GM19238 (cell line): ENCODE data around the gene DOC2A.
"Not testable (repeated sequence)": the region's sequence is repeated elsewhere in the genome, so short reads cannot be mapped to it uniquely, and the experiment has no call there.

Experiments
- DNase-seq: peaks from one replicate; pipeline ENCODE4 v3.0.0; 2011; ENCODE audit warnings: low spot score; ENCODE audit not compliant: insufficient read length

Gene DOC2A

DNA sequence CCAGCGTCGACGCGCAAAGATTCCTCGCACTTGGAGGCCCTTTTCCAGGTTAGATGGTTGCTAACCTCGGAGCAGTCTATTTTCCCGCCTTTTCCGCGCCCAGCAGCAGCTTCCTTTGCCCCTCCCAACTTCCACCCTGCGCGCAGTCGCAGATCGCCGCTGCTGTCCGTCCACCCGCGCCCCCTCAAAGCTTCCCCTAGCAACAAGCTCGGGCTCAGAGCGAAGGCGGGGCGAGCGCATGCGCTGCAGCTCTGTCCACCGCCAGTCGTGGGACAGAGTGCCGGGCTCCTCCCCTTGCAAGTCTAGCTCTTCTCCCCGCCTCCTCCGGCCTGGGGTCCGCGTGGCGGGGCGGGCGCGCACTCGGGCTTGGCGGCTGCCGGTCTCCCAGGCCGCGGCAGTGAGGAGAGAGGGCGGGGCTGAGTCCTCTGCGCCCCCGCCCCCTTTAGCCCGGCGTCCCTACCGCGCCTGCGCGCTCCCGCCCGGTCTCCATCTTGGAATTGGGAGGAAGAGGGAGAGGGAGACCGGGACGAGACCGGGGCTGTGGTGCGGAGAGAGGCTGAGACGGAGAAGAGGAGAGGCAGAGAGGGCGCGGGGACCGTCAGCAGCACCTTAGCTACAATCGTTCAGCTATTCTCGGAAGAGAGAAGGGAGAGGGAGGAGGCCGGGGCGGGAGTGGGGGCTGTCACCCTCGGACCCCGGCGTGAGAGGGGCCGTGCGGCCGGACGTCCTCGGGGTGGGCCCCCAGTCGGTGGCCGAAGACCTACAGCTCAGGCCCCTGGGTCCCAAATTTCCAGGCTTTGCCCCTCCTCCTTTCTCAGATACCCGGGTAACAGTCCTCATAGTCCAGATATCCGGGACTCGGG, 37.2 kb downstream of the DOC2A start, which contains the start of gene TAOK2:
TSS of gene TAOK2 (plus strand) at position 485 of the 863 bp plus-strand sequence. CDS start 3,905 bp downstream, outside the sequence.
- peak; percentile 99 for DNase-seq

GRCh38 chr16:29972992-29973383, 37.8 kb downstream of the DOC2A start:
- DNase-seq: no peak

DNA sequence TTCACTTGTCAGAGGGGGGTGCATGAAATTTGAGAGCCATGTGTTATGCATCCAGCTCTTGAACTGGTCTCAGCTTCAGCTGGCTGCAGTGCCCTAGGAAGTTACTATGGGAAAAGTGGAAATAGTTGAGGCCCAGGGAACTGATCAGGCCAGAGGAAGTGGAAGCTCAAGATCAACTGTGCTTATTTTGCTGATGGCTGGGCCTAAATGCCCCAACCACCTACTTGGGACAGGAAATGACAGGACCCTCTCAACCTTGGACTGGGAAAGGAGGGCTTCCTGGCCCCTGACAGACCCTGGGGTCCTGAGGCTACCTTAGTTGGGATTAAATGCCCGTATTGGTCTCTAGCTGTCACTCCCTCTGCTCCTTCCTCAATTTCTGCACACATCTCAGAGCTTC, 38.3 kb downstream of the DOC2A start:
- DNase-seq: no peak

DNA sequence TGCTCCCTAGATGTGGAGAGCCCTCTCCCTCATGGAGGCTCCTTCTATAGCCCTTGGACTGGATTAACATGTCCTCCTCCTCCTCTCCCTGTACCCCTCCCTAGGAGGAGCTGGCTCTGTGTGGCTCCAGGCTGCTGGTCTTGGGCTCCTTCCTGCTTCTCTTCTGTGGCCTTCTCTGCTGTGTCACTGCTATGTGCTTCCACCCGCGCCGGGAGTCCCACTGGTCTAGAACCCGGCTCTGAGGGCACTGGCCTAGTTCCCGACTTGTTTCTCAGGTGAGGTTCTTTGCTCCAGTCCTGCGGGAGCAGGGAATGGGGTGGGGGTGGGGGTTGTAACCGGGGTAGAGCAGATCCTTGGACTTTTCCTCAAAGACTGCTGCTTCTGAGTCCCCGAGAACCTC, 39.5 kb downstream of the DOC2A start:
- no peak for DNase-seq

DNA sequence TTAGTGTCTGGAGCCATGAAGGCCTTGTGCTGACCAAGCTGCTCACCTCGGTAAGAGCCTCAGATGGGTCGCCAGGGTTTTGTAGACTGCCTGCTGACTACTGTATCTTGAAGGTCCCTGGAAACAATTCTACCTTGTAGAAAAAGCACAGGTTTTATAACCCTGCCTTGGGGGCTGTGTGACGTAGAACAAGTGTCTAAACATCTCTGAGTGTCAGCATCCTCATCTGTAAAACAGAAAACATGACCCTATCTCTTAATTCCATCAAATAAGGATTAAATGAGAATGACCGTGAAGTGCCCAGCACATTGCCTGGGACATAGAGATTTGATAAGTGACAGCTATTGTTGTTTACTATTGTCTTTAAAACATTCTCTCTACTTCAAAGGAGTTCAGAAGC, 42.6 kb downstream of the DOC2A start:
- DNase-seq: no peak

- no peak for DNase-seq
Measured at GRCh38 chr16:29963021-29963743, 47.6 kb downstream of the DOC2A start.

DNA sequence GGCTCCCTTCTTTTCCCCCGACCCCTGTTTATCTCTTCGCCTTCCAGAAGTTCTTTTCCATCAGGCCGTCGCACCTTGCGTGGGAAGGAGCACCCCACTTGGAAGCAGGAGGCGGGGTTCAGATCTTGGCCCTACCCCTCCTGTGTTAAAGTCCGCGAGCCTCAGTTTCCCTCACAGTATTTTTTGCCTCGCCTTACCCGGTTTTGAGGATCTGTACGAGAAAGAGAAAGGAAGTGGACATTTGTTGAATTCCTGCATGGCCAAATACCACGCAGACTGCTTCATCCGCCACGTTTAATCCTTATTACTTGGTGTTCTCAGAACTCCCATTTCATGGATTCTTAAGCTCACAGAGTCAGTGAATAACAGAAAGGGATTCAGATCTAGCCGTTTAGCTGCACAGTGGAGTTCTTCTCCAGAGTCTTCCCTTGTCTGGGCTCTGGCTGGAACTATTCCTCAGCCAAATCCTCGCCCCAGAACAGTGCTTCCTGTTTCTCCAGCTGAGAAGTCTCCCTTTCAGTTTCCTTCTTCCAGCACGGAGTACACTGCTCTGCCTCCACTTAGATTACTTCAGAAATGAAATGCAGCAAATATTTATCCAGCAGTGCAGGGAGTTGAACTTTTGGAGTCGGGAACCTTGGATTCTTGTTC, 48.4 kb downstream of the DOC2A start:
- DNase-seq: no peak

- peak; percentile 97 for DNase-seq
Measured at GRCh38 chr16:29961479-29962343, 49.1 kb downstream of the DOC2A start, which contains the start of gene TMEM219. TSS of gene TMEM219 (plus strand) at chr16:29962079. CDS start at chr16:29963144, 1,065 bp downstream.

GRCh38 chr16:29961127-29961478, 49.7 kb downstream of the DOC2A start:
- no peak for DNase-seq

DNA sequence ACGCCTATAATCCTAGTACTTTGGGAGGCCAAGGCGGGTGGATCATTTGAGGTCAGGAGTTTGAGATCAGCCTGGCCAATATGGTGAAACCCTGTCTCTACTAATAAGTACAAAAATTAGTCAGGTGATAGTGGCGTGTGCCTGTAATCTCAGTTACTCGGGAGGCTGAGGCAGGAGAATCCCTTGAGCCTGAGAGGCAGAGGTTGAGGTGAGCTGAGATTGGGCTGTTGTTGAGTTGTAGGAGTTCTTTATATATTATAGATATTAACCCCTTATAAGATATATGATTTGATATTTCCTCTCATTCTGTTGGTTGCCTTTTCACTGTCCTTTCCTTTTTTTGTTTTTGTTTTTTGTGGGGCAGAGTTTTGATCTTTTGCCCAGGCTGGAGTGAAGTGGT, 51.0 kb downstream of the DOC2A start:
- DNase-seq: not testable (repeated sequence)

DNA sequence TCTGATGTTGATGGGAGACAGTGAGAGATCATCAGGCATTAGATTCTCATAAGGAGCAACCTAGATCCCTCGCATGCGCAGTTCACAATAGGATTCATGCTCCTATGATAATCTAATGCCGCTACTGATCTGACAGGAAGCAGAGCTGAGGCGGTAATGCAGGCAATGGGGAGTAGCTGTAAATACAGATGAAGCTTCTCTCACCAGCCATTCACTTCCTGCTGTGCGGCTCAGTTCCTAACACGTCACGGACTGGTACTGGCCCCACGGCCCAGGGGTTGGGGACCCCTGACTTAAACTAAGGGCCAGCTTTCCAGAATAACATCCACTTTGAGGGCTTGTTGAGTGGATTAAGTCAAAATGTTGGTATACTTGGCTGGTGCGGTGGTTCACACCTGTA, 51.5 kb downstream of the DOC2A start:
- DNase-seq: no peak

GRCh38 chr16:29958756-29959155, 52.1 kb downstream of the DOC2A start:
- DNase-seq: no peak
